ENCODE results near the gene CNTD1.

DNA sequence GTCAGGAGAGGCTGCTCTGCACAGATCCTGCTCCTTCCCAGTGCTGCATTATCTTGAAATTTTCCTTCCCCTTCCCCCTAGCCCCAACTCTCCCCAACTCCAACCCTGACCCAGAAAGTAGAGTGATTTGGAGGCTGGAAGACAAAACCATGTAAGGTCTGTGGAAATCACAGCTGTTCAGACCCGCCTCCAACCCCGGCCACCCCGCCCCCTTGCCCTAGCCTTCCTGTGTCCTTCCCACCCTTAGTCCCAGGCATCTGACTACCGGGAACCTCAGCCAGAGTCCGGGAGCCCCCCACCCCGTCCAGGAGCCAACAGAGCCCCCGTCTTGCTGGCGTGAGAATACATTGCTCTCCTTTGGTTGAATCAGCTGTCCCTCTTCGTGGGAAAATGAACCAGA is 52.3 kb downstream of the CNTD1 start, which contains the start of gene AOC3:
- TF ChIP-seq, protein P1, sequence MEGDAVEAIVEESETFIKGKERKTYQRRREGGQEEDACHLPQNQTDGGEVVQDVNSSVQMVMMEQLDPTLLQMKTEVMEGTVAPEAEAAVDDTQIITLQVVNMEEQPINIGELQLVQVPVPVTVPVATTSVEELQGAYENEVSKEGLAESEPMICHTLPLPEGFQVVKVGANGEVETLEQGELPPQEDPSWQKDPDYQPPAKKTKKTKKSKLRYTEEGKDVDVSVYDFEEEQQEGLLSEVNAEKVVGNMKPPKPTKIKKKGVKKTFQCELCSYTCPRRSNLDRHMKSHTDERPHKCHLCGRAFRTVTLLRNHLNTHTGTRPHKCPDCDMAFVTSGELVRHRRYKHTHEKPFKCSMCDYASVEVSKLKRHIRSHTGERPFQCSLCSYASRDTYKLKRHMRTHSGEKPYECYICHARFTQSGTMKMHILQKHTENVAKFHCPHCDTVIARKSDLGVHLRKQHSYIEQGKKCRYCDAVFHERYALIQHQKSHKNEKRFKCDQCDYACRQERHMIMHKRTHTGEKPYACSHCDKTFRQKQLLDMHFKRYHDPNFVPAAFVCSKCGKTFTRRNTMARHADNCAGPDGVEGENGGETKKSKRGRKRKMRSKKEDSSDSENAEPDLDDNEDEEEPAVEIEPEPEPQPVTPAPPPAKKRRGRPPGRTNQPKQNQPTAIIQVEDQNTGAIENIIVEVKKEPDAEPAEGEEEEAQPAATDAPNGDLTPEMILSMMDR (IDR thresholded peaks at IDR 0.05): no peak
- TF ChIP-seq POLR2A (IDR thresholded peaks at IDR 0.05): peak; percentile 21 to 37
- TF ChIP-seq POLR2AphosphoS5 (IDR thresholded peaks at IDR 0.05): peak; percentile 41
